DOHH2 (cell line): ENCODE data around the gene HSD3B7.
A peak's percentile ranks its signal among the peaks of the same experiment; 100 is the strongest.

Experiments
- H3F3A ChIP-seq: fragments of 200-600 bp; sonication (generic), shearing (Covaris generic); 2 replicates; pipeline ENCODE4 v1.6.0; 2016; ENCODE audit warnings: antibody characterized with exemption, mild to moderate bottlenecking; ENCODE audit not compliant: control insufficient read depth, insufficient read depth
- H3K27ac ChIP-seq: fragments of 200-600 bp; sonication (generic); 2 replicates; pipeline ENCODE4 v1.5.1; 2014; ENCODE audit warnings: low read depth, mild to moderate bottlenecking, low read length, moderate library complexity
- H3K27me3 ChIP-seq: fragments of 200-600 bp; sonication (generic); 2 replicates; pipeline ENCODE4 v1.6.1; 2014; ENCODE audit warnings: mild to moderate bottlenecking, low read length, mixed read lengths; ENCODE audit not compliant: control insufficient read depth
- H3K36me3 ChIP-seq: fragments of 200-600 bp; sonication (generic); 2 replicates; pipeline ENCODE4 v1.6.1; 2014; ENCODE audit warnings: mild to moderate bottlenecking, low read length, moderate library complexity, mixed read lengths; ENCODE audit not compliant: control insufficient read depth
- H3K4me1 ChIP-seq: fragments of 200-600 bp; sonication (generic); 2 replicates; pipeline ENCODE4 v1.6.1; 2014; ENCODE audit warnings: mild to moderate bottlenecking, low read length, mixed read lengths; ENCODE audit not compliant: control insufficient read depth
- H3K4me2 ChIP-seq: fragments of 200-600 bp; sonication (generic); 2 replicates; pipeline ENCODE4 v1.6.0; 2014; ENCODE audit warnings: mild to moderate bottlenecking, low read length, moderate library complexity
- H3K4me3 ChIP-seq: fragments of 200-600 bp; sonication (generic); 2 replicates; pipeline ENCODE4 v1.5.1; 2014; ENCODE audit warnings: mild to moderate bottlenecking, low read length, mixed read lengths
- H3K79me2 ChIP-seq: fragments of 200-600 bp; sonication (generic); 2 replicates; pipeline ENCODE4 v1.6.1; 2014; ENCODE audit warnings: mild to moderate bottlenecking, low read length, mixed read lengths; ENCODE audit not compliant: control insufficient read depth
- H3K9me2 ChIP-seq: fragments of 200-600 bp; sonication (generic); replicated peaks from 2 replicates; pipeline ENCODE4 v1.6.1; 2014; ENCODE audit warnings: mild to moderate bottlenecking, low read length, mixed read lengths; ENCODE audit not compliant: control insufficient read depth
- H3K9me3 ChIP-seq: fragments of 200-600 bp; sonication (generic); 2 replicates; pipeline ENCODE4 v1.6.1; 2014; ENCODE audit warnings: antibody characterized with exemption, low read length, mixed read lengths; ENCODE audit not compliant: control insufficient read depth, insufficient read depth
- H4K20me1 ChIP-seq: fragments of 200-600 bp; sonication (generic); 2 replicates; pipeline ENCODE4 v1.6.0; 2014; ENCODE audit warnings: low read depth, mild to moderate bottlenecking, antibody characterized with exemption, low read length, moderate library complexity; ENCODE audit not compliant: control insufficient read depth, insufficient read depth
- EZH2phosphoT487 ChIP-seq: fragments of 200-600 bp; sonication (generic); IDR thresholded peaks from 2 replicates; pipeline ENCODE4 v1.6.1; 2017; ENCODE audit warnings: borderline replicate concordance, mild to moderate bottlenecking, antibody characterized with exemption, low read length, moderate library complexity, mixed read lengths
- TF ChIP-seq, protein P1 (sequence below): fragments of 200-600 bp; sonication (generic); IDR thresholded peaks from one replicate; pipeline ENCODE4 v1.5.1; 2014; ENCODE audit warnings: antibody characterized with exemption, mild to moderate bottlenecking, low read depth, low read length; ENCODE audit not compliant: poor library complexity, severe bottlenecking

Gene HSD3B7

DNA sequence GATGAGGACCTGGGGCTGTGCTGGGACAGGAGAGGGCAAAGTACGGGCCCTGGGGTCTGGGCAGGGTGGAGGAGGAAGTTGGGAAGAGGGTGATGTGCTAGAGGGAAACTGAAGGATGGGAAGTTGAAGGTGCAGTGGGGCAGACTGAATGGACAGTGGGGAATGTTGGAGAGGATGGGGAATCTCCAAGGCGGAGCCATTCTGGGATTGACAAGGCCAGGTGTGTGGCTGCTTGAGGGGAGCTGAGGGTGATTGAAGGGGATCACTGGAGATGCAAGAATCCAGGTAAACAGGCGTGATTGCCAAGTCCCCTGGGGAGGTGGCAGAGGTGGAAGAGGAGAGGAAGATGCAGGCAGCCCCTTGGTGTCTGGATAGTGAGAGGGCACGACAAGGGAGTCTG, 8.5 kb upstream of the HSD3B7 start:
- Histone ChIP-seq H3K4me2 (no peak overlapping the region), H3K79me2 (no peaks in the 10 kb centered on the region), H3K36me3 (peaks cover 78% of the 10 kb centered on the region), H3F3A (no peaks in the 10 kb centered on the region), H3K9me3 (no peaks in the 10 kb centered on the region), H4K20me1 (no peaks in the 10 kb centered on the region), H3K4me1 (no peaks in the 10 kb centered on the region), H3K9me2 (no peaks in the 10 kb centered on the region), H3K27ac (no peak overlapping the region), H3K27me3 (no peaks in the 10 kb centered on the region), H3K4me3 (no peak overlapping the region)
- TF ChIP-seq EZH2phosphoT487: no peak
- TF ChIP-seq, protein P1, sequence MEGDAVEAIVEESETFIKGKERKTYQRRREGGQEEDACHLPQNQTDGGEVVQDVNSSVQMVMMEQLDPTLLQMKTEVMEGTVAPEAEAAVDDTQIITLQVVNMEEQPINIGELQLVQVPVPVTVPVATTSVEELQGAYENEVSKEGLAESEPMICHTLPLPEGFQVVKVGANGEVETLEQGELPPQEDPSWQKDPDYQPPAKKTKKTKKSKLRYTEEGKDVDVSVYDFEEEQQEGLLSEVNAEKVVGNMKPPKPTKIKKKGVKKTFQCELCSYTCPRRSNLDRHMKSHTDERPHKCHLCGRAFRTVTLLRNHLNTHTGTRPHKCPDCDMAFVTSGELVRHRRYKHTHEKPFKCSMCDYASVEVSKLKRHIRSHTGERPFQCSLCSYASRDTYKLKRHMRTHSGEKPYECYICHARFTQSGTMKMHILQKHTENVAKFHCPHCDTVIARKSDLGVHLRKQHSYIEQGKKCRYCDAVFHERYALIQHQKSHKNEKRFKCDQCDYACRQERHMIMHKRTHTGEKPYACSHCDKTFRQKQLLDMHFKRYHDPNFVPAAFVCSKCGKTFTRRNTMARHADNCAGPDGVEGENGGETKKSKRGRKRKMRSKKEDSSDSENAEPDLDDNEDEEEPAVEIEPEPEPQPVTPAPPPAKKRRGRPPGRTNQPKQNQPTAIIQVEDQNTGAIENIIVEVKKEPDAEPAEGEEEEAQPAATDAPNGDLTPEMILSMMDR: no peak

- Histone ChIP-seq H3K9me2 (no peaks in the 10 kb centered on the region), H4K20me1 (no peaks in the 10 kb centered on the region), H3K27ac (no peak overlapping the region), H3K4me2 (no peak overlapping the region), H3K36me3 (peaks cover 77% of the 10 kb centered on the region), H3K4me1 (no peaks in the 10 kb centered on the region), H3F3A (no peaks in the 10 kb centered on the region), H3K4me3 (no peak overlapping the region), H3K79me2 (no peaks in the 10 kb centered on the region), H3K27me3 (no peaks in the 10 kb centered on the region), H3K9me3 (no peaks in the 10 kb centered on the region)
- TF ChIP-seq, protein P1: peak; percentile 73
- no peak for TF ChIP-seq EZH2phosphoT487
These were observed 7.5 kb upstream of the HSD3B7 start for GRCh38 chr16:30977502-30977901.

GRCh38 chr16:30979170-30980022, 5.6 kb upstream of the HSD3B7 start:
- H3K4me1 ChIP-seq: no peaks in the 10 kb centered on the region
- H3K9me2 ChIP-seq: no peaks in the 10 kb centered on the region
- no peaks in the 10 kb centered on the region for H3K79me2 ChIP-seq
- H3K36me3 ChIP-seq: peaks cover 76% of the 10 kb centered on the region
- no peaks in the 10 kb centered on the region for H3F3A ChIP-seq
- H3K4me3 ChIP-seq: no peak overlapping the region
- no peak overlapping the region for H3K27ac ChIP-seq
- no peak overlapping the region for H3K4me2 ChIP-seq
- H3K27me3 ChIP-seq: no peaks in the 10 kb centered on the region
- no peaks in the 10 kb centered on the region for H3K9me3 ChIP-seq
- H4K20me1 ChIP-seq: no peaks in the 10 kb centered on the region
- no peak for TF ChIP-seq EZH2phosphoT487
- TF ChIP-seq, protein P1: no peak
